CD4-positive, alpha-beta T cell (primary cell): Measurements from ENCODE around the gene ARHGEF25. TPM values are rescaled to one million over a fixed set of nuclear protein-coding genes. Genes with fewer than 3 reads are reported as not detected.

ENCODE experiments used
- ATAC-seq: fragments of 200-7000 bp; cut with Tn5 transposase; one replicate; pipeline ENCODE4 v1.10.0; 2022; ENCODE audit warnings: mild to moderate bottlenecking; ENCODE audit not compliant: poor library complexity
- CTCF ChIA-PET: fragments of 350-600 bp; sonication (Branson Sonifier 250); formaldehyde crosslinking; loops from one replicate; lab custom pipeline; 2021; ENCODE audit warnings: antibody characterized with exemption, inconsistent platforms; lab: Charles Lee
- POLR2A ChIA-PET: fragments of 350-600 bp; sonication (Branson Sonifier 250); formaldehyde crosslinking; loops from one replicate; lab custom pipeline; 2021; ENCODE audit warnings: antibody characterized with exemption, inconsistent platforms; lab: Charles Lee
- DNase-seq, 14 experiments: peaks; one replicate each; pipeline ENCODE4 v3.0.0-alpha.2; 2013 to 2020; ENCODE audit warnings: mixed read lengths in 2 of 14
- H3K27ac ChIP-seq, 2 donors: one replicate each; pipeline versions ENCODE4 v1.5.1 to v1.7.0; 2013; ENCODE audit warnings: low read length in 2 of 2, low read depth in 1 of 2, mild to moderate bottlenecking in 1 of 2
- H3K27me3 ChIP-seq, 2 experiments: 1 replicate in 1 of 2; 2 replicates in 1 of 2; pipeline versions ENCODE4 v1.6.1 to v1.7.0; 2013; ENCODE audit warnings: low read length in 2 of 2, control low read depth in 1 of 2, mild to moderate bottlenecking in 1 of 2, moderate library complexity in 1 of 2; ENCODE audit not compliant: insufficient read depth in 2 of 2, control insufficient read depth in 1 of 2
- H3K36me3 ChIP-seq: one replicate; pipeline ENCODE4 v1.6.1; 2013; ENCODE audit warnings: low read length, control low read depth; ENCODE audit not compliant: insufficient read depth
- H3K4me1 ChIP-seq: one replicate; pipeline ENCODE4 v1.6.1; 2013; ENCODE audit warnings: low read length, control low read depth; ENCODE audit not compliant: insufficient read depth
- H3K4me3 ChIP-seq: one replicate; pipeline ENCODE4 v1.5.1; 2013; ENCODE audit warnings: mild to moderate bottlenecking, low read length, moderate library complexity
- H3K9me3 ChIP-seq, 2 experiments: 1 replicate in 1 of 2; 2 replicates in 1 of 2; pipeline versions ENCODE4 v1.6.1 to v1.7.0; 2013; ENCODE audit warnings: low read length in 2 of 2, mild to moderate bottlenecking in 2 of 2, control low read depth in 1 of 2, moderate library complexity in 1 of 2; ENCODE audit not compliant: control insufficient read depth in 1 of 2, insufficient read depth in 1 of 2
- H3K27ac Mint-ChIP-seq: one replicate; pipeline ENCODE4 v1.8.0; 2020; ENCODE audit warnings: mixed read lengths
- H3K27me3 Mint-ChIP-seq: one replicate; pipeline ENCODE4 v1.8.0; 2021; ENCODE audit warnings: mixed read lengths
- H3K36me3 Mint-ChIP-seq: one replicate; pipeline ENCODE4 v1.8.0; 2021; ENCODE audit warnings: low read depth, mixed read lengths
- H3K4me1 Mint-ChIP-seq: one replicate; pipeline ENCODE4 v1.8.0; 2021; ENCODE audit warnings: low read depth, mixed read lengths
- H3K4me3 Mint-ChIP-seq: one replicate; pipeline ENCODE4 v1.8.0; 2020; ENCODE audit warnings: mild to moderate bottlenecking, mixed read lengths
- H3K9me3 Mint-ChIP-seq: one replicate; pipeline ENCODE4 v1.8.0; 2020; ENCODE audit warnings: mixed read lengths
- intact Hi-C, 2 experiments: fragments of 100-400 bp; cut with DNase I in 1 of 2; cut with micrococcal nuclease in 1 of 2; formaldehyde crosslinking; loops; one replicate each; pipeline versions ENCODE4 v1.15.1 to v1.9.0; 2023 to 2025; cut with DNase I, micrococcal nuclease
- total RNA-seq, 174 experiments: library from RNA in 2 of 174; stranded (reverse) in 2 of 174; gene quantifications; one replicate each; pipeline ENCODE4 v1.2.3 and lab custom pipeline; 2021 to 2026
- TF ChIP-seq, protein P1 (sequence below): fragments of 200-600 bp; IDR thresholded peaks from one replicate; pipeline ENCODE4 v1.8.0; 2022; ENCODE audit warnings: antibody characterized with exemption, mild to moderate bottlenecking

The ARHGEF25 gene
- total RNA-seq, 2 experiments from 2014 or later, result 0.25 to 0.27 TPM

DNA sequence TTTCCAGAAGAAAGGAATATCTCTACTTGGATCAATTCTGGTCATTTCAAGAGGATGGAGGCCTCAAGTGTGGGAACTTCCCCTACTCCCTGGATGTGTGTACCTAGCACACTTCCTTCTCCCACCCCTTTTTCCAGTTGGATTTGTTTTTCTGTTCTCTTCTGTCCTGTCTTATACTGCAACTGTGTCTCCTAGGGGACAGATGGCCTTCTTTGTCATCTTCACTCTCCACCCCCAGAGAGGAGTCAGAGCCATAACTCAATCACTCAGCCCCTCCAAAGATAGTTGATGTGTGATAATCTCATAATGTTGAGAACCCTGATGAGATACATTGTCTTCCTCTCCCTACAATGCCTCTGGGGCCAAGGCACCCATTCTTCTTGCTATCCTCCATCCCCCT, 8.7 kb upstream of the ARHGEF25 start:
- DNase-seq (no peak), ATAC-seq (no peak)
- Mint-ChIP-seq H3K9me3 (no peaks in the 10 kb centered on the region), H3K4me3 (no peak overlapping the region), H3K4me1 (peaks cover 32% of the 10 kb centered on the region), H3K27ac (no peak overlapping the region), H3K36me3 (peaks cover 54% of the 10 kb centered on the region), H3K27me3 (no peaks in the 10 kb centered on the region)
- Histone ChIP-seq H3K27ac (no peak overlapping the region), H3K36me3 (peaks cover 50% of the 10 kb centered on the region), H3K9me3 (no peaks in the 10 kb centered on the region), H3K4me3 (no peak overlapping the region), H3K27me3 (no peaks in the 10 kb centered on the region), H3K4me1 (peaks cover 25% of the 10 kb centered on the region)
- intact Hi-C loops, result no loop called here
- TF ChIP-seq, protein P1, sequence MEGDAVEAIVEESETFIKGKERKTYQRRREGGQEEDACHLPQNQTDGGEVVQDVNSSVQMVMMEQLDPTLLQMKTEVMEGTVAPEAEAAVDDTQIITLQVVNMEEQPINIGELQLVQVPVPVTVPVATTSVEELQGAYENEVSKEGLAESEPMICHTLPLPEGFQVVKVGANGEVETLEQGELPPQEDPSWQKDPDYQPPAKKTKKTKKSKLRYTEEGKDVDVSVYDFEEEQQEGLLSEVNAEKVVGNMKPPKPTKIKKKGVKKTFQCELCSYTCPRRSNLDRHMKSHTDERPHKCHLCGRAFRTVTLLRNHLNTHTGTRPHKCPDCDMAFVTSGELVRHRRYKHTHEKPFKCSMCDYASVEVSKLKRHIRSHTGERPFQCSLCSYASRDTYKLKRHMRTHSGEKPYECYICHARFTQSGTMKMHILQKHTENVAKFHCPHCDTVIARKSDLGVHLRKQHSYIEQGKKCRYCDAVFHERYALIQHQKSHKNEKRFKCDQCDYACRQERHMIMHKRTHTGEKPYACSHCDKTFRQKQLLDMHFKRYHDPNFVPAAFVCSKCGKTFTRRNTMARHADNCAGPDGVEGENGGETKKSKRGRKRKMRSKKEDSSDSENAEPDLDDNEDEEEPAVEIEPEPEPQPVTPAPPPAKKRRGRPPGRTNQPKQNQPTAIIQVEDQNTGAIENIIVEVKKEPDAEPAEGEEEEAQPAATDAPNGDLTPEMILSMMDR, result no peak
- ChIA-PET POLR2A (interaction anchor here (1.5 kb wide), 1 partner anchor 12 kb away, joined by 4 read pairs; the partner anchor contains the start of gene PIP4K2C), CTCF (interaction anchor here (1.4 to 2.0 kb wide), 2 partner anchors 9 to 19 kb away, joined by 4 to 12 read pairs; no protein-coding TSS in a partner anchor)

DNA sequence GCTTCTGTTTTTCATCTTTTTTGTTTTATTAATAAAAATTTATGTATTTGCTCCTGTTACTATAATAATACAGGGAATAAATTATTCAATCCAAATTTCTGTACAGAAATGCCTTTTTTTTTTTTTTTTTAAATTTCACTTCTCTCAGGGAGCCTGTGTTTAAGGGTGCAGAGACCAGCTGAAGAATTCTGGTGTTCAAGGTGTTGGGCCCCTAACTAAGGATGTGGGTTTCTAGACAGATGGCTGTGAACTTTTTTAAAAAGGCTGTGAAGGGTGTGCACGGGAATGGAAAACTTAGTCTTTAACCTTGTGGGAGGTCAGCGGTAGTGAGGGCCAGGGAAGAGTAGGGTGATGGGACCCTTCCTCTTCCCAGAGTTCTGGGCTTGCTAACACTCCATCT, 7.9 kb upstream of the ARHGEF25 start:
- H3K4me1 Mint-ChIP-seq, result peaks cover 32% of the 10 kb centered on the region
- Histone ChIP-seq H3K9me3 (no peaks in the 10 kb centered on the region), H3K27ac (no peak overlapping the region), H3K36me3 (peaks cover 43% of the 10 kb centered on the region), H3K27me3 (no peaks in the 10 kb centered on the region), H3K4me1 (peaks cover 25% of the 10 kb centered on the region), H3K4me3 (no peak overlapping the region)
- ChIA-PET CTCF (interaction anchor here (1.4 to 2.0 kb wide), 2 partner anchors 10 to 20 kb away, joined by 4 to 12 read pairs; no protein-coding TSS in a partner anchor), POLR2A (interaction anchor here (0.6 to 1.6 kb wide), 3 partner anchors 11 to 210 kb away, joined by 3 to 4 read pairs (median 4); partner anchors contain the start of gene PIP4K2C)
- no peaks in the 10 kb centered on the region for H3K27me3 Mint-ChIP-seq
- no peaks in the 10 kb centered on the region for H3K9me3 Mint-ChIP-seq
- peak overlapping the region; percentile 81 for H3K27ac Mint-ChIP-seq
- TF ChIP-seq, protein P1, result no peak
- DNase-seq, result peak in 1 of 14 experiments; percentile 53
- H3K36me3 Mint-ChIP-seq, result peaks cover 49% of the 10 kb centered on the region
- no peak for ATAC-seq
- intact Hi-C loops, result no loop called here
- H3K4me3 Mint-ChIP-seq, result peak overlapping the region; percentile 92

DNA sequence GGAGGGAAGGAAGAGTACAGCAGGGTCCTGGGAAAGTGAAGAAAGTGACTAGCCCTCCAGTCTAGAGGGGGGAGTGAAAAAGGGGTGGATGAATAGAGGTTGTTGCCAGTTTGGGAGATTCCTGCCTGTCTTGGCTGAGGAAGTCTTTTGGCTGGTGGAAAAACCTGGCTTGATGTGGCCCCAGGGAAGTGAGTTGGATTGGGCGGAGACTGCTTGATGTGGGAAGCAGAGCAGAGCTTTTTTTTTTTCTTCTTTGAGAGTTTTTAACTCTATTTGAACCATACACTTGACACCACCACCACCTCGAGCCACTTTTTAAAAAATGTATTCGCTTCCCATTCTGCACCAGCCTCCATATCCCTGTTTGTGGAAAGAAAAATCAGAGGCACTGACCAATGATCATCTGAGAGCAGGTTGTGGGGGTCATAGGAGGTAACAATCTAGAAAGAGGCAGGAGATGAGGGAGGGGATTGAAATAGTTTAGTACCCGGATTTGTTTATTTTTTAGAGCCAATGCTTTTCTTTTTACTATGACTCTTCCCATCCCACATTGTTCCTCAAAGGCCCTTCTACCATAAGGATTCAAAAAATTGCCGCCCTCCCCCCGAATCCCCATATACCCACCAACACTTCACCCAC, 7.3 kb upstream of the ARHGEF25 start:
- peak overlapping the region in 1 of 2 donors; percentile 52 for H3K27ac ChIP-seq
- intact Hi-C loops, result no loop called here
- H3K27ac Mint-ChIP-seq, result peak overlapping the region; percentile 81

More for the DNA sequence above, 7.3 kb upstream of the ARHGEF25 start:
- H3K4me1 ChIP-seq, result peaks cover 25% of the 10 kb centered on the region
- no peaks in the 10 kb centered on the region for H3K27me3 ChIP-seq
- ChIA-PET POLR2A (interaction anchor here (0.6 to 1.6 kb wide), 3 partner anchors 11 to 211 kb away, joined by 3 to 4 read pairs (median 4); partner anchors contain the start of gene PIP4K2C), CTCF (interaction anchor here (1.4 to 2.0 kb wide), 2 partner anchors 11 to 20 kb away, joined by 4 to 12 read pairs; no protein-coding TSS in a partner anchor)
- Mint-ChIP-seq H3K4me1 (peaks cover 32% of the 10 kb centered on the region), H3K27me3 (no peaks in the 10 kb centered on the region), H3K9me3 (no peaks in the 10 kb centered on the region), H3K36me3 (peaks cover 48% of the 10 kb centered on the region), H3K4me3 (peak overlapping the region; percentile 92)
- peak overlapping the region; percentile 74 for H3K4me3 ChIP-seq
- TF ChIP-seq, protein P1, result no peak
- H3K9me3 ChIP-seq, result no peaks in the 10 kb centered on the region
- DNase-seq, result no peak
- no peak for ATAC-seq
- peaks cover 37% of the 10 kb centered on the region for H3K36me3 ChIP-seq
